Rectal smooth muscle tissue (tissue), 1 donor: ENCODE data around the gene JAKMIP3.
A peak's percentile ranks its signal among the peaks of the same experiment; 100 is the strongest.

ENCODE experiments used
- H3K27ac ChIP-seq: one replicate; pipeline ENCODE4 v1.7.0; 2013; ENCODE audit warnings: low read depth, low read length, inconsistent platforms
- H3K27me3 ChIP-seq: one replicate; pipeline ENCODE4 v1.7.0; 2013; ENCODE audit warnings: low read length; ENCODE audit not compliant: control insufficient read depth, insufficient read depth
- H3K36me3 ChIP-seq: one replicate; pipeline ENCODE4 v1.7.0; 2013; ENCODE audit warnings: low read length; ENCODE audit not compliant: control insufficient read depth, insufficient read depth
- H3K4me1 ChIP-seq: one replicate; pipeline ENCODE4 v1.7.0; 2013; ENCODE audit warnings: low read length; ENCODE audit not compliant: control insufficient read depth, insufficient read depth
- H3K4me3 ChIP-seq: one replicate; pipeline ENCODE4 v1.7.0; 2013; ENCODE audit warnings: low read length
- H3K9ac ChIP-seq: one replicate; pipeline ENCODE4 v1.7.0; 2013; ENCODE audit warnings: low read length

JAKMIP3 gene

DNA sequence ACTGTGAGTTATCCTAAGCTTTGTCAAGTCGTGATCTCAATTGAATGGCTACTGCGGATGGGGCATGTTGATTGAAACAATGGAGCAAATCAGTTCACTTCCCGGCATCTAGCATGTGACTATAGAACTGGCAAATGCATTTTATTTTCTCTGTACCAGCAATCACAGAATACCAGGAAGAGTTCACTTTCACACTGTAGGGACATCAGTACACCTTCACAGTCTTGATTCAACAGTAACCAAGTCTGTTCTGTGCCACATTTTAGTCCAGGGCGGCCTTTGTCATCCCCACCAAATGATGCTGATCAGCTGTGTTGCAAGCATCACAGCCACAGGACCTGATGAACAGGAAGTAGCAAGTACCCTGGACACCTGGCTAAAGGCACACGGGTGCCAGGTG is 32.1 kb upstream of the JAKMIP3 start:
- H3K27me3 ChIP-seq = peaks cover 11% of the 10 kb centered on the region
- H3K27ac ChIP-seq = no peak overlapping the region
- H3K4me1 ChIP-seq = no peaks in the 10 kb centered on the region
- H3K4me3 ChIP-seq = no peak overlapping the region
- no peak overlapping the region for H3K9ac ChIP-seq
- no peaks in the 10 kb centered on the region for H3K36me3 ChIP-seq

DNA sequence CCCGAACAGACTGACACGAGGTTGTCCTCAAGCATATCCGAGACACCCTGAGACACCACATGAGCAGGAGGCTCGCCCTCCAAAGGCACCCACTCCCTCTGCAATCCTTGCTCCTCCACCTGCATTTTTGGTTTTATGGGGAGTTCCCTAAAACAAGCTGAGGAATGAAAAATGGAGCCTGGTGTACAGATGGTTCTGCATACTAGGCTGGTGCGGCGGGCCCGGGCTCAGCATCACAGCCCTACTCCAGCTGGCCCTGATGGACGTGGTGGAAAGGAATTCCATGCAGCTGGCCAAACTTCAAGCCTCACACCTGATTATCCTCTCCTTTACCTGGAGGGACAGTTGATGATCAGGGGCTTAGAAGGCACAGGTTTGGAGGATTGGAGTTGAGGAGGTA is 30.3 kb upstream of the JAKMIP3 start:
- H3K27me3 ChIP-seq = peaks cover 8% of the 10 kb centered on the region
- H3K4me3 ChIP-seq = no peak overlapping the region
- no peak overlapping the region for H3K9ac ChIP-seq
- no peak overlapping the region for H3K27ac ChIP-seq
- no peaks in the 10 kb centered on the region for H3K36me3 ChIP-seq
- H3K4me1 ChIP-seq = no peaks in the 10 kb centered on the region

DNA sequence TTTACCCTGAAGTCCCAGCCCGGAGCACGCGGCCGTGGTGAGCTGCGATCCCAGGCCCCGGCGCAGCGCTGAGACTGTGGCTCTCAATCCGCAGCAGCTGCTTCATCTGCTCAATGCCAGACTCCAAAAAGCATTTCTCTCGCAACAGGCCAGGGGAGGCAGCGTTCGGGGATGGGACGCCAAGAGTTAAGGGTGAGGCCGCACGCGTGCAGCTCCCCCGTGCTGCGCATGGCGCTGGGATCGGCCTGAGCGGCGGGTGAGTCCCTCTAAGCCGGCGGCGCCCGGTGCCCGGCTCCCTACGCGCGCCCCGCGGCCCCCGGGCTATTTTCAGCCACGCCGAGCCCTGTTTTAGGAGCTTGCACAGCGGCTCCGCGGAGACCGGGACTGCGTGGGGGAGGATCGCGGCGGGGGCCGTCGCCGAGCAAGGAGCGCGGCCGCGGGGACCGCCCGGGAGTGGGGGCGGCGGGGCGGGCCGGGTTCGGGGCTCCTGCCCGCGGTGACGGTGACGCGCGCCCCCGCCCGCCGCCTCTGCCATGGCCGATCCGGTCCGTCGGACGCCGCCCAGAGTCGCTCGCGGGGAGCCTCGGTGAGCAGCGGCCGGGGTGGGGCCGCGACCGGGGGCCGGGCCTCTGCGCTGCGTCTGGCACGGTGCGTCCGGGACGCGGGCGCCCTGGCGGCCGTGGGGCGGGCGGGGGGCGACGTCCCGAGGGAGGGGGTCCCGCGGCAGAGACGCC is 29.4 kb upstream of the JAKMIP3 start:
- no peaks in the 10 kb centered on the region for H3K36me3 ChIP-seq
- H3K27me3 ChIP-seq = peaks cover 8% of the 10 kb centered on the region
- H3K4me3 ChIP-seq = peak overlapping the region; percentile 65
- no peaks in the 10 kb centered on the region for H3K4me1 ChIP-seq
- H3K27ac ChIP-seq = no peak overlapping the region
- no peak overlapping the region for H3K9ac ChIP-seq

- H3K36me3 ChIP-seq = no peaks in the 10 kb centered on the region
- no peak overlapping the region for H3K9ac ChIP-seq
- no peaks in the 10 kb centered on the region for H3K4me1 ChIP-seq
- peak overlapping the region; percentile 27 for H3K4me3 ChIP-seq
- no peak overlapping the region for H3K27ac ChIP-seq
- H3K27me3 ChIP-seq = peaks cover 8% of the 10 kb centered on the region
Measured at GRCh38 chr10:132036887-132037675, 28.7 kb upstream of the JAKMIP3 start.

GRCh38 chr10:132037676-132037975 is 28.1 kb upstream of the JAKMIP3 start:
- H3K36me3 ChIP-seq = no peaks in the 10 kb centered on the region
- no peak overlapping the region for H3K4me3 ChIP-seq
- no peak overlapping the region for H3K9ac ChIP-seq
- H3K27me3 ChIP-seq = peaks cover 8% of the 10 kb centered on the region
- no peak overlapping the region for H3K27ac ChIP-seq
- no peaks in the 10 kb centered on the region for H3K4me1 ChIP-seq

- Histone ChIP-seq H3K4me3 (no peak overlapping the region), H3K27me3 (peaks cover 13% of the 10 kb centered on the region), H3K4me1 (no peaks in the 10 kb centered on the region), H3K27ac (no peak overlapping the region), H3K9ac (no peak overlapping the region), H3K36me3 (no peaks in the 10 kb centered on the region)
Measured at GRCh38 chr10:132039371-132039770, 26.4 kb upstream of the JAKMIP3 start.

- Histone ChIP-seq H3K9ac (no peak overlapping the region), H3K27ac (no peak overlapping the region), H3K4me1 (no peaks in the 10 kb centered on the region), H3K36me3 (no peaks in the 10 kb centered on the region), H3K27me3 (peaks cover 11% of the 10 kb centered on the region), H3K4me3 (no peak overlapping the region)
Measured at GRCh38 chr10:132040046-132040445, 25.7 kb upstream of the JAKMIP3 start.

- Histone ChIP-seq H3K4me1 (no peaks in the 10 kb centered on the region), H3K4me3 (no peak overlapping the region), H3K27me3 (peaks cover 7% of the 10 kb centered on the region), H3K9ac (no peak overlapping the region), H3K36me3 (no peaks in the 10 kb centered on the region), H3K27ac (no peak overlapping the region)
Measured at GRCh38 chr10:132041340-132041739, 24.4 kb upstream of the JAKMIP3 start.

GRCh38 chr10:132043861-132044695 is 21.7 kb upstream of the JAKMIP3 start:
- peaks cover 5% of the 10 kb centered on the region for H3K27me3 ChIP-seq
- H3K36me3 ChIP-seq = no peaks in the 10 kb centered on the region
- no peak overlapping the region for H3K27ac ChIP-seq
- no peak overlapping the region for H3K4me3 ChIP-seq
- H3K4me1 ChIP-seq = no peaks in the 10 kb centered on the region
- no peak overlapping the region for H3K9ac ChIP-seq

- H3K4me1 ChIP-seq = no peaks in the 10 kb centered on the region
- H3K9ac ChIP-seq = no peak overlapping the region
- peaks cover 5% of the 10 kb centered on the region for H3K27me3 ChIP-seq
- no peak overlapping the region for H3K27ac ChIP-seq
- no peak overlapping the region for H3K4me3 ChIP-seq
- no peaks in the 10 kb centered on the region for H3K36me3 ChIP-seq
Measured at GRCh38 chr10:132044803-132045202, 20.9 kb upstream of the JAKMIP3 start.

DNA sequence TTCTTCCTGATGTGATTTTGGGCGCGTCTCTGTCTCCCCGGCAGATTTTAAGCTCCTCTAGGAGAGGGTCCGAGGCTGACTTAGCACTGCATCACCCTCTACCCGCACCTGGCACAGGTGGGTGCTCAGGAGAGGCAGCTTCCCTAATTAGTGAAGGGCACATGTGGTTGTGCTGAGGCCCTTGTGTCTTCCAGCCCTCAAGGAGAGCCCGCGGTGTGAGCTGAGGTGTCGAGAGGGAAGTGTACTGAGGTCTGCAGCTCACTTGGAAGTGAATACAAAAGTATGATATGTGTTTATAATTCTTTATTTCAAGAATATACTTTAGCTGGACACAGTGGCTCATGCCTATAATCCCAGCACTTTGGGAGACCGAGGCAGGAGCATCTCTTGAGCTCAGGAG is 20.4 kb upstream of the JAKMIP3 start:
- H3K4me3 ChIP-seq = no peak overlapping the region
- no peaks in the 10 kb centered on the region for H3K36me3 ChIP-seq
- peaks cover 5% of the 10 kb centered on the region for H3K27me3 ChIP-seq
- H3K9ac ChIP-seq = no peak overlapping the region
- H3K4me1 ChIP-seq = no peaks in the 10 kb centered on the region
- no peak overlapping the region for H3K27ac ChIP-seq

- H3K27ac ChIP-seq = no peak overlapping the region
- no peaks in the 10 kb centered on the region for H3K36me3 ChIP-seq
- H3K9ac ChIP-seq = no peak overlapping the region
- H3K27me3 ChIP-seq = peaks cover 5% of the 10 kb centered on the region
- H3K4me1 ChIP-seq = no peaks in the 10 kb centered on the region
- H3K4me3 ChIP-seq = no peak overlapping the region
Measured at GRCh38 chr10:132047575-132048293, 18.0 kb upstream of the JAKMIP3 start.
